H1 (cell line): ENCODE measurements around the gene TMPRSS9. TPM values are rescaled to one million over a fixed set of nuclear protein-coding genes. Genes with fewer than 3 reads are reported as not detected.

Experiments
- CTCF ChIA-PET: fragments of 300-600 bp; sonication (Branson Sonifier 250); formaldehyde crosslinking; loops from one replicate; lab custom pipeline; 2021; ENCODE audit not compliant: partially characterized antibody; lab: Charles Lee
- POLR2A ChIA-PET: fragments of 300-600 bp; sonication (Branson Sonifier 250); formaldehyde crosslinking; loops from one replicate; lab custom pipeline; 2021; ENCODE audit warnings: inconsistent platforms; ENCODE audit not compliant: partially characterized antibody; lab: Charles Lee
- DNase-seq, 2 experiments: peaks; one replicate each; pipeline versions ENCODE4 v3.0.0 to v3.0.0-alpha.2; 2010 to 2022; ENCODE audit warnings: low spot score in 2 of 2, low read depth in 1 of 2, mixed read lengths in 1 of 2
- FAIRE-seq: peaks from 2 replicates; lab custom pipeline; 2011; peaks lifted over from hg19 to GRCh38; lab: Jason Lieb, UNC
- H2AFZ ChIP-seq: 2 replicates; pipeline ENCODE4 v1.8.1; 2012; ENCODE audit warnings: low read length, inconsistent platforms
- H2AK5ac ChIP-seq: 2 replicates; pipeline ENCODE4 v1.6.1; 2013; ENCODE audit warnings: low read depth, low read length
- H2BK120ac ChIP-seq: replicated peaks from 2 replicates; pipeline ENCODE3; 2013; ENCODE audit warnings: low read depth, low read length, inconsistent platforms
- H2BK12ac ChIP-seq: 2 replicates; pipeline ENCODE4 v1.6.1; 2013; ENCODE audit warnings: low read depth, low read length
- H2BK15ac ChIP-seq: 2 replicates; pipeline ENCODE4 v1.6.1; 2013; ENCODE audit warnings: low read length
- H2BK20ac ChIP-seq: 2 replicates; pipeline ENCODE4 v1.6.1; 2013; ENCODE audit warnings: low read length
- H2BK5ac ChIP-seq: 2 replicates; pipeline ENCODE4 v1.6.1; 2013; ENCODE audit warnings: low read depth, low read length
- H3K14ac ChIP-seq: 2 replicates; pipeline ENCODE4 v1.6.1; 2013; ENCODE audit warnings: inconsistent platforms; ENCODE audit not compliant: insufficient read length
- H3K18ac ChIP-seq: 2 replicates; pipeline ENCODE4 v1.6.1; 2013; ENCODE audit warnings: low read length; ENCODE audit errors: extremely low read depth
- H3K23ac ChIP-seq: 2 replicates; pipeline ENCODE4 v1.6.1; 2013; ENCODE audit warnings: inconsistent platforms; ENCODE audit not compliant: insufficient read length
- H3K23me2 ChIP-seq: 2 replicates; pipeline ENCODE4 v1.6.1; 2013; ENCODE audit warnings: low read depth, low read length
- H3K27ac ChIP-seq: 2 replicates; pipeline ENCODE4 v1.6.1; 2011; ENCODE audit warnings: low read depth, low read length, inconsistent platforms
- H3K27me3 ChIP-seq, 4 experiments: replicated peaks in 1 of 4; 1 replicate in 1 of 4; 2 replicates in 3 of 4; pipeline versions ENCODE4 v1.6.1 to v1.8.1; 2011 to 2013; ENCODE audit warnings: low read length in 3 of 4, mild to moderate bottlenecking in 3 of 4, inconsistent platforms in 2 of 4, mixed read lengths in 2 of 4, moderate library complexity in 1 of 4; ENCODE audit not compliant: control insufficient read depth in 3 of 4, insufficient read depth in 3 of 4; ENCODE audit errors: extremely low read depth in 1 of 4
- H3K36me3 ChIP-seq, 4 experiments: 2 replicates each; pipeline versions ENCODE4 v1.6.1 to v1.8.1; 2011 to 2013; ENCODE audit warnings: mild to moderate bottlenecking in 4 of 4, low read length in 3 of 4, moderate library complexity in 2 of 4, control low read depth in 1 of 4, inconsistent platforms in 1 of 4; ENCODE audit not compliant: insufficient read depth in 4 of 4, control insufficient read depth in 2 of 4
- H3K4ac ChIP-seq: replicated peaks from 2 replicates; pipeline ENCODE3; 2013; ENCODE audit warnings: low read length, low read depth, mixed read lengths, inconsistent platforms; ENCODE audit not compliant: insufficient read length
- H3K4me1 ChIP-seq, 4 experiments: replicated peaks in 1 of 4; 1 replicate in 1 of 4; 2 replicates in 3 of 4; pipeline versions ENCODE4 v1.6.1 to v1.8.1; 2011 to 2013; ENCODE audit warnings: low read length in 3 of 4, inconsistent platforms in 2 of 4, mixed read lengths in 1 of 4; ENCODE audit not compliant: insufficient read depth in 4 of 4, control insufficient read depth in 3 of 4
- H3K4me2 ChIP-seq, 2 experiments: 2 replicates each; pipeline versions ENCODE4 v1.6.1 to v1.8.1; 2011 to 2013; ENCODE audit warnings: low read depth in 2 of 2, low read length in 2 of 2, control low read depth in 1 of 2, inconsistent platforms in 1 of 2, mild to moderate bottlenecking in 1 of 2; ENCODE audit not compliant: insufficient read depth in 1 of 2
- H3K4me3 ChIP-seq, 4 experiments: fragments of 200-600, 300-600 bp in 1 of 4; sonication (generic), shearing (Covaris generic), sonication (Bioruptor Twin) in 1 of 4; 2 replicates each; pipeline versions ENCODE4 v1.5.1 to v1.8.1; 2011 to 2016; ENCODE audit warnings: low read length in 4 of 4, low read depth in 3 of 4, control low read depth in 2 of 4, inconsistent platforms in 2 of 4, mild to moderate bottlenecking in 2 of 4, mixed read lengths in 1 of 4, moderate library complexity in 1 of 4; ENCODE audit not compliant: insufficient read depth in 2 of 4; ENCODE audit errors: extremely low read depth in 1 of 4
- H3K56ac ChIP-seq: replicated peaks from 2 replicates; pipeline ENCODE3; 2013; ENCODE audit warnings: low read depth, mild to moderate bottlenecking, mixed read lengths, low read length, inconsistent platforms; ENCODE audit not compliant: insufficient read length
- H3K79me1 ChIP-seq: 2 replicates; pipeline ENCODE4 v1.6.1; 2013; ENCODE audit warnings: low read depth, low read length, control low read depth
- H3K79me2 ChIP-seq, 2 experiments: 2 replicates each; pipeline versions ENCODE4 v1.6.1 to v1.8.1; 2012 to 2013; ENCODE audit warnings: low read length in 2 of 2, mild to moderate bottlenecking in 2 of 2, inconsistent platforms in 1 of 2; ENCODE audit not compliant: insufficient read depth in 2 of 2, control insufficient read depth in 1 of 2
- H3K9ac ChIP-seq, 4 experiments: replicated peaks in 1 of 4; 1 replicate in 1 of 4; 2 replicates in 3 of 4; pipeline versions ENCODE4 v1.6.1 to v1.8.1; 2011 to 2013; ENCODE audit warnings: low read depth in 3 of 4, low read length in 3 of 4, control low read depth in 2 of 4, mild to moderate bottlenecking in 2 of 4, moderate library complexity in 2 of 4, inconsistent platforms in 1 of 4; ENCODE audit errors: extremely low read depth in 1 of 4
- H3K9me3 ChIP-seq, 2 experiments: 2 replicates each; pipeline versions ENCODE4 v1.6.1 to v1.8.1; 2012 to 2013; ENCODE audit warnings: mild to moderate bottlenecking in 2 of 2, moderate library complexity in 2 of 2, control low read depth in 1 of 2, inconsistent platforms in 1 of 2, low read depth in 1 of 2, low read length in 1 of 2, mixed read lengths in 1 of 2; ENCODE audit not compliant: insufficient read depth in 2 of 2
- H4K20me1 ChIP-seq, 2 experiments: replicated peaks in 1 of 2; 2 replicates each; pipeline versions ENCODE3 to v1.8.1; 2011 to 2013; ENCODE audit warnings: inconsistent platforms in 2 of 2, low read length in 2 of 2, mild to moderate bottlenecking in 1 of 2; ENCODE audit not compliant: insufficient read depth in 2 of 2, control insufficient read depth in 1 of 2
- H4K5ac ChIP-seq: 2 replicates; pipeline ENCODE4 v1.6.1; 2013; ENCODE audit warnings: low read length, low read depth, mixed read lengths, inconsistent platforms; ENCODE audit not compliant: insufficient read length
- H4K8ac ChIP-seq: 2 replicates; pipeline ENCODE4 v1.8.0; 2013; ENCODE audit warnings: mild to moderate bottlenecking, moderate library complexity, low read length, inconsistent platforms; ENCODE audit not compliant: insufficient read depth; ENCODE audit errors: extremely low read depth
- H4K91ac ChIP-seq: replicated peaks from 2 replicates; pipeline ENCODE3; 2013; ENCODE audit warnings: low read length, mixed read lengths, inconsistent platforms; ENCODE audit not compliant: insufficient read length
- CTCF ChIP-seq, 3 experiments: IDR thresholded peaks; 1 replicate in 2 of 3; 2 replicates in 1 of 3; pipeline versions ENCODE4 v1.5.1 to v1.6.1; 2011; ENCODE audit warnings: low read length in 3 of 3, mild to moderate bottlenecking in 3 of 3, inconsistent platforms in 2 of 3, low read depth in 1 of 3, moderate library complexity in 1 of 3; ENCODE audit not compliant: insufficient read depth in 1 of 3; ENCODE audit errors: control extremely low read depth in 1 of 3
- GTF2F1 ChIP-seq: IDR thresholded peaks from 2 replicates; pipeline ENCODE4 v1.6.1; 2012; ENCODE audit warnings: low read depth, low read length, improper control_type of control experiment, borderline replicate concordance
- NRF1 ChIP-seq: IDR thresholded peaks from 2 replicates; pipeline ENCODE4 v1.6.1; 2011; ENCODE audit warnings: mild to moderate bottlenecking, low read depth, low read length, improper control_type of control experiment
- RAD21 ChIP-seq, 2 experiments: IDR thresholded peaks in 1 of 2; conservative IDR thresholded peaks in 1 of 2; 2 replicates each; pipeline ENCODE4 v1.6.1; 2011; ENCODE audit warnings: low read depth in 2 of 2, low read length in 2 of 2, improper control_type of control experiment in 1 of 2, inconsistent platforms in 1 of 2, mild to moderate bottlenecking in 1 of 2, moderate library complexity in 1 of 2
- RXRA ChIP-seq: IDR thresholded peaks from 2 replicates; pipeline ENCODE4 v1.6.1; 2011; ENCODE audit warnings: low read depth, mild to moderate bottlenecking, low read length, moderate library complexity; ENCODE audit not compliant: insufficient read depth
- SIN3A ChIP-seq, 2 experiments: IDR thresholded peaks in 1 of 2; conservative IDR thresholded peaks in 1 of 2; 2 replicates each; pipeline ENCODE4 v1.6.1; 2011 to 2012; ENCODE audit warnings: low read length in 2 of 2, improper control_type of control experiment in 1 of 2, low read depth in 1 of 2, mild to moderate bottlenecking in 1 of 2
- SIX5 ChIP-seq: IDR thresholded peaks from 2 replicates; pipeline ENCODE4 v1.6.1; 2011; ENCODE audit warnings: mild to moderate bottlenecking, low read depth, low read length
- TCF12 ChIP-seq: IDR thresholded peaks from 2 replicates; pipeline ENCODE4 v1.6.1; 2011; ENCODE audit warnings: low read depth, mild to moderate bottlenecking, low read length
- WGBS, 2 experiments: shearing (Covaris generic) in 1 of 2; methylation state at CpG; one replicate each; pipeline versions ENCODE4 v1.1.6 to v1.1.7; 2013 to 2015; ENCODE audit warnings: low lambda C conversion rate in 2 of 2, mixed read lengths in 2 of 2, inconsistent platforms in 1 of 2, low coverage in 1 of 2, missing lambda C conversion rate in 1 of 2; ENCODE audit not compliant: insufficient replicate concordance in 2 of 2, insufficient coverage in 1 of 2, insufficient read length in 1 of 2; ENCODE audit errors: extremely low coverage in 1 of 2, missing lambda C conversion rate in 1 of 2; 5-methylcytosine and 5-hydroxymethylcytosine counted together
- polyA plus RNA-seq, 7 experiments: library from polyadenylated mRNA; depleted of rRNA in 3 of 7; stranded (reverse) in 5 of 7; unstranded in 2 of 7; fragments of >200 nt in 5 of 7; fragments of 200-250 nt in 2 of 7; gene quantifications; 1 replicate in 5 of 7; 2 replicates in 1 of 7; 4 replicates in 1 of 7; pipeline versions ENCODE4 v1.2.1 to v1.2.3, GENCODE V29; 2011 to 2013; ENCODE audit warnings: missing spikeins in 2 of 7, mixed read lengths in 2 of 7
- total RNA-seq: library from RNA; stranded (reverse); fragmentation: NEBNext Ultra II Directional; extraction: Animal tissue kit (Norgen Biotek cat#: 25700); gene quantifications from 2 replicates; pipeline ENCODE4 v1.2.1, GENCODE V29; 2021
- TF ChIP-seq, protein P1 (sequence below): IDR thresholded peaks from 2 replicates; pipeline ENCODE4 v1.6.1; 2012; ENCODE audit warnings: inconsistent platforms

Gene TMPRSS9
- total and polyA plus RNA-seq, 2 of the 8 experiments (the other 6 are each of a cell fraction or from before 2014, with no cell fraction given): 0.15 to 0.19 TPM

- ChIA-PET POLR2A (interaction anchor here (0.6 to 2.0 kb wide), 7 partner anchors 15 to 93 kb away, joined by 3 to 5 read pairs (median 3); no protein-coding TSS in a partner anchor), CTCF (interaction anchor here (1.0 to 6.3 kb wide), 8 partner anchors 12 to 65 kb away, joined by 3 to 27 read pairs (median 4); no protein-coding TSS in a partner anchor)
- no peak for TF ChIP-seq TCF12
- peak; percentile 5 to 57 (median 49); a peak in 3 of 4 replicates for TF ChIP-seq CTCF (IDR thresholded peaks at IDR 0.05; ENCODE audit: control extremely low read depth in 1 of 3, insufficient read depth in 1 of 3, low read depth in 1 of 3, low read length in 3 of 3)
- TF ChIP-seq RXRA: no peak
- TF ChIP-seq GTF2F1: no peak
- peak; percentile 21 to 35; a peak in 1 of 4 replicates for TF ChIP-seq RAD21 (IDR thresholded peaks at IDR 0.05 in 1 of 2, conservative IDR thresholded peaks at IDR 0.05 in 1 of 2; ENCODE audit: low read depth in 2 of 2, low read length in 2 of 2)
- TF ChIP-seq, protein P1, sequence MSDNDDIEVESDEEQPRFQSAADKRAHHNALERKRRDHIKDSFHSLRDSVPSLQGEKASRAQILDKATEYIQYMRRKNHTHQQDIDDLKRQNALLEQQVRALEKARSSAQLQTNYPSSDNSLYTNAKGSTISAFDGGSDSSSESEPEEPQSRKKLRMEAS: no peak
- TF ChIP-seq SIX5: no peak
- no peak for TF ChIP-seq SIN3A (conservative IDR thresholded peaks at IDR 0.05 in 1 of 2, IDR thresholded peaks at IDR 0.05 in 1 of 2; ENCODE audit: low read depth in 1 of 2, low read length in 2 of 2)
- no peak for TF ChIP-seq NRF1
These were observed 26.3 kb upstream of the TMPRSS9 start for GRCh38 chr19:2333807-2334211.

More at GRCh38 chr19:2333807-2334211, 26.3 kb upstream of the TMPRSS9 start:
- Histone ChIP-seq H4K8ac (peak overlapping the region; percentile 35; the same call in 1 of the 2 replicates), H2BK5ac (no peak overlapping the region; the same call in 1 of the 2 replicates), H3K9ac (no peak overlapping the region), H2BK20ac (no peak overlapping the region), H4K20me1 (peaks cover 7 to 35% of the 10 kb centered on the region in 2 experiments), H3K9me3 (peaks cover 0 to 5% of the 10 kb centered on the region in 2 experiments; a peak in 1 of 4 replicates), H3K14ac (no peak overlapping the region), H3K36me3 (peaks cover 0 to under 1% (median 0%) of the 10 kb centered on the region in 4 experiments; a peak in 2 of 8 replicates), H2BK15ac (no peak overlapping the region), H3K4ac (no peak overlapping the region), H4K5ac (no peak overlapping the region), H2BK12ac (no peak overlapping the region), H3K4me1 (peaks cover 0 to 34% (median 16%) of the 10 kb centered on the region in 4 experiments; a peak in 6 of 7 replicates), H3K23me2 (peaks cover 10% of the 10 kb centered on the region; the same call in 1 of the 2 replicates), H3K79me2 (peaks cover 14 to 69% of the 10 kb centered on the region in 2 experiments), H2AK5ac (no peak overlapping the region), H3K4me2 (no peak overlapping the region), H3K79me1 (peaks cover 44% of the 10 kb centered on the region), H3K23ac (no peak overlapping the region), H3K4me3 (no peak overlapping the region), H2BK120ac (no peak overlapping the region), H3K27me3 (no peaks in the 10 kb centered on the region), H3K27ac (no peak overlapping the region), H2AFZ (no peak overlapping the region), H3K18ac (no peak overlapping the region), H4K91ac (no peak overlapping the region), H3K56ac (no peak overlapping the region)
- DNase-seq (peak in 1 of 2 experiments; percentile 51), FAIRE-seq (no peak)
- WGBS, 2 experiments: 92% methylated on average over 9 of the region's 11 CpGs; no CpG with 5 or more reads in 1 of the 2 experiments
